HG02970 (cell line): ENCODE data around the gene DSCAM.
"Not testable (repeated sequence)": the region's sequence is repeated elsewhere in the genome, so short reads cannot be mapped to it uniquely, and the experiment has no call there.

Experiments
- ATAC-seq: cut with Tn5 transposase; IDR thresholded peaks from one replicate; pipeline ENCODE4 v1.9.1; 2021; ENCODE audit warnings: mild to moderate bottlenecking, moderate library complexity, moderate number of reproducible peaks; ENCODE audit not compliant: unreplicated experiment, low FRiP score

The DSCAM gene

GRCh38 chr21:40345711-40346321 is 501.1 kb downstream of the DSCAM start:
- ATAC-seq = no peak

- ATAC-seq = no peak
Measured at GRCh38 chr21:40340357-40340756, 506.6 kb downstream of the DSCAM start.

- no peak for ATAC-seq
Measured at GRCh38 chr21:40339050-40339449, 507.9 kb downstream of the DSCAM start.

GRCh38 chr21:40337981-40338380 is 509.0 kb downstream of the DSCAM start:
- no peak for ATAC-seq

GRCh38 chr21:40335704-40336103 is 511.3 kb downstream of the DSCAM start:
- ATAC-seq = no peak

GRCh38 chr21:40334159-40334558 is 512.8 kb downstream of the DSCAM start:
- no peak for ATAC-seq

- ATAC-seq = no peak
Measured at GRCh38 chr21:40333731-40334130, 513.2 kb downstream of the DSCAM start.

- no peak for ATAC-seq
Measured at GRCh38 chr21:40331804-40332203, 515.2 kb downstream of the DSCAM start.

- no peak for ATAC-seq
Measured at GRCh38 chr21:40331172-40331571, 515.8 kb downstream of the DSCAM start.

- no peak for ATAC-seq
Measured at GRCh38 chr21:40324389-40324788, 522.6 kb downstream of the DSCAM start.

- ATAC-seq = not testable (repeated sequence)
Measured at GRCh38 chr21:40320718-40321117, 526.2 kb downstream of the DSCAM start.

- ATAC-seq = no peak
Measured at GRCh38 chr21:40318371-40318770, 528.6 kb downstream of the DSCAM start.

- no peak for ATAC-seq
Measured at GRCh38 chr21:40316104-40316503, 530.9 kb downstream of the DSCAM start.

GRCh38 chr21:40315626-40316025 is 531.3 kb downstream of the DSCAM start:
- no peak for ATAC-seq

GRCh38 chr21:40313260-40313659 is 533.7 kb downstream of the DSCAM start:
- no peak for ATAC-seq

- no peak for ATAC-seq
Measured at GRCh38 chr21:40300300-40300699, 546.7 kb downstream of the DSCAM start.

GRCh38 chr21:40299451-40299850 is 547.5 kb downstream of the DSCAM start:
- ATAC-seq = no peak

GRCh38 chr21:40294345-40294744 is 552.6 kb downstream of the DSCAM start:
- ATAC-seq = no peak

GRCh38 chr21:40291560-40291959 is 555.4 kb downstream of the DSCAM start:
- no peak for ATAC-seq

GRCh38 chr21:40284409-40284808 is 562.5 kb downstream of the DSCAM start:
- ATAC-seq = no peak

- no peak for ATAC-seq
Measured at GRCh38 chr21:40282912-40283886, 563.8 kb downstream of the DSCAM start.

- ATAC-seq = no peak
Measured at GRCh38 chr21:40278345-40278744, 568.6 kb downstream of the DSCAM start.
